ENCODE measurements around the gene CFHR3.
"Not testable (repeated sequence)": the region's sequence is repeated elsewhere in the genome, so short reads cannot be mapped to it uniquely, and the experiment has no call there.

- TF ChIP-seq CTCF, POLR2A, EP300, POLR2AphosphoS5 (IDR thresholded peaks at IDR 0.05): not testable (repeated sequence)
These were observed 19.5 kb downstream of the CFHR3 start for GRCh38 chr1:196794103-196794502.
